GM23338 (cell line): ENCODE data around the gene NDUFA12. TPM values are rescaled to one million over a fixed set of nuclear protein-coding genes. Genes with fewer than 3 reads are reported as not detected.

Experiments used
- ATAC-seq: fragments of 200-7000 bp; cut with Tn5 transposase; 3 replicates; pipeline ENCODE4 v1.9.1; 2020
- DNase-seq: peaks from one replicate; pipeline ENCODE4 v3.0.0-alpha.2; 2015; ENCODE audit warnings: low spot score
- H2AFZ ChIP-seq: fragments of 200-600 bp; sonication (generic); 2 replicates; pipeline ENCODE4 v1.8.0; 2016; ENCODE audit warnings: antibody characterized with exemption, mild to moderate bottlenecking, moderate library complexity
- H3F3A ChIP-seq: fragments of 200-600 bp; sonication (generic); replicated peaks from 2 replicates; pipeline ENCODE4 v1.8.0; 2017; ENCODE audit warnings: antibody characterized with exemption, mixed run types, low read depth
- H3K27ac ChIP-seq: fragments of 200-600 bp; sonication (generic); 2 replicates; pipeline ENCODE4 v1.6.1; 2016; ENCODE audit warnings: low read depth
- H3K27me3 ChIP-seq: fragments of 200-600 bp; sonication (generic); 2 replicates; pipeline ENCODE4 v1.8.0; 2016; ENCODE audit warnings: mild to moderate bottlenecking, mixed run types, moderate library complexity; ENCODE audit not compliant: insufficient read depth
- H3K36me3 ChIP-seq: fragments of 200-600 bp; sonication (generic); 2 replicates; pipeline ENCODE4 v1.8.0; 2016; ENCODE audit warnings: mild to moderate bottlenecking; ENCODE audit not compliant: insufficient read depth
- H3K4me1 ChIP-seq: fragments of 200-600 bp; sonication (generic); 2 replicates; pipeline ENCODE4 v1.8.0; 2016; ENCODE audit warnings: mild to moderate bottlenecking, moderate library complexity; ENCODE audit not compliant: insufficient read depth
- H3K4me2 ChIP-seq: fragments of 200-600 bp; sonication (generic); 2 replicates; pipeline ENCODE4 v1.7.1; 2017; ENCODE audit warnings: mixed run types
- H3K4me3 ChIP-seq: fragments of 200-600 bp; sonication (generic); 2 replicates; pipeline ENCODE4 v1.6.1; 2016; ENCODE audit warnings: mixed run types
- H3K79me2 ChIP-seq: fragments of 200-600 bp; sonication (generic); replicated peaks from 2 replicates; pipeline ENCODE4 v1.8.0; 2017; ENCODE audit warnings: mild to moderate bottlenecking; ENCODE audit not compliant: insufficient read depth
- H3K9me2 ChIP-seq: fragments of 200-600 bp; sonication (generic); 2 replicates; pipeline ENCODE4 v1.8.0; 2017; ENCODE audit not compliant: insufficient read depth
- H4K20me1 ChIP-seq: fragments of 200-600 bp; sonication (generic); replicated peaks from 2 replicates; pipeline ENCODE4 v1.8.0; 2017; ENCODE audit warnings: mild to moderate bottlenecking; ENCODE audit not compliant: insufficient read depth
- H3K27ac Mint-ChIP-seq: 2 replicates; pipeline ENCODE4 v1.8.0; 2020; ENCODE audit warnings: inconsistent platforms, mild to moderate bottlenecking, moderate library complexity, mixed read lengths
- H3K27me3 Mint-ChIP-seq: 3 replicates; pipeline ENCODE4 v1.8.0; 2022; ENCODE audit warnings: low read depth, mild to moderate bottlenecking, moderate library complexity, mixed read lengths, inconsistent platforms; ENCODE audit not compliant: insufficient read depth, poor library complexity
- H3K36me3 Mint-ChIP-seq: 3 replicates; pipeline ENCODE4 v1.8.0; 2021; ENCODE audit warnings: low read depth, mild to moderate bottlenecking, inconsistent platforms, moderate library complexity, mixed read lengths
- H3K4me1 Mint-ChIP-seq: 3 replicates; pipeline ENCODE4 v1.8.0; 2020; ENCODE audit warnings: mild to moderate bottlenecking, inconsistent platforms, mixed read lengths
- H3K4me3 Mint-ChIP-seq: 3 replicates; pipeline ENCODE4 v1.8.0; 2021; ENCODE audit warnings: moderate library complexity, mild to moderate bottlenecking, inconsistent platforms, mixed read lengths
- H3K9me3 Mint-ChIP-seq: 3 replicates; pipeline ENCODE4 v1.8.0; 2020; ENCODE audit warnings: moderate library complexity, mild to moderate bottlenecking, inconsistent platforms, mixed read lengths
- CREB1 ChIP-seq: fragments of 250-450 bp; sonication (Bioruptor Pico); IDR thresholded peaks from 2 replicates; pipeline ENCODE4 v1.5.0; 2020; ENCODE audit warnings: low read depth, mild to moderate bottlenecking, moderate library complexity
- CTCF ChIP-seq, 2 experiments: fragments of 200-600 bp in 1 of 2; sonication (generic) in 1 of 2; conservative IDR thresholded peaks; 2 replicates each; pipeline versions ENCODE4 v1.5.1 to v1.6.1; 2016 to 2017; ENCODE audit warnings: antibody characterized with exemption in 2 of 2, low read depth in 2 of 2, mild to moderate bottlenecking in 2 of 2, moderate library complexity in 1 of 2
- ETS1 ChIP-seq: IDR thresholded peaks from 2 replicates; pipeline ENCODE4 v1.6.1; 2016; ENCODE audit warnings: antibody characterized with exemption
- EZH2 ChIP-seq: fragments of 200-600 bp; sonication (generic); IDR thresholded peaks from one replicate; pipeline ENCODE4 v1.8.0; 2017; ENCODE audit warnings: antibody characterized with exemption, mild to moderate bottlenecking, low read depth; ENCODE audit not compliant: unreplicated experiment
- EZH2phosphoT487 ChIP-seq: fragments of 200-600 bp; sonication (generic); IDR thresholded peaks from one replicate; pipeline ENCODE4 v1.8.1; 2018; ENCODE audit warnings: antibody characterized with exemption; ENCODE audit not compliant: unreplicated experiment
- JUNB ChIP-seq: IDR thresholded peaks from one replicate; pipeline ENCODE4 v1.6.1; 2016; ENCODE audit warnings: antibody characterized with exemption; ENCODE audit not compliant: unreplicated experiment
- NANOG ChIP-seq: IDR thresholded peaks from 2 replicates; pipeline ENCODE4 v1.6.1; 2016; ENCODE audit warnings: antibody characterized with exemption, borderline replicate concordance
- POLR2AphosphoS5 ChIP-seq: IDR thresholded peaks from 2 replicates; pipeline ENCODE4 v1.6.1; 2016; ENCODE audit warnings: antibody characterized with exemption, low read depth
- REST ChIP-seq: IDR thresholded peaks from one replicate; pipeline ENCODE4 v1.6.1; 2018; ENCODE audit warnings: antibody characterized with exemption; ENCODE audit not compliant: unreplicated experiment
- STAT1 ChIP-seq: IDR thresholded peaks from one replicate; pipeline ENCODE4 v1.6.1; 2016; ENCODE audit warnings: antibody characterized with exemption; ENCODE audit not compliant: unreplicated experiment
- ZNF114 ChIP-seq: fragments of 250-450 bp; sonication (Bioruptor Pico); IDR thresholded peaks from 2 replicates; pipeline ENCODE4 v1.5.0; 2020; ENCODE audit warnings: mild to moderate bottlenecking, moderate library complexity
- ZNF331 ChIP-seq: fragments of 250-450 bp; sonication (Bioruptor Pico); IDR thresholded peaks from 2 replicates; pipeline ENCODE4 v1.5.0; 2020; ENCODE audit warnings: low read depth, mild to moderate bottlenecking, moderate library complexity
- polyA plus RNA-seq: library from polyadenylated mRNA; unstranded; fragments of >200 nt; fragmentation: Nextera tagmentation; extraction: Ambion mirVana; gene quantifications from 2 replicates; pipeline ENCODE4 v1.2.1, GENCODE V29; 2016
- total RNA-seq: library from RNA; depleted of rRNA; stranded (reverse); fragments of >200 nt; shearing (Covaris generic); gene quantifications from 2 replicates; pipeline ENCODE4 v1.2.3, GENCODE V29; 2014
- TF ChIP-seq, protein P1 (sequence below): fragments of 250-450 bp; sonication (Bioruptor Pico); IDR thresholded peaks from 2 replicates; pipeline ENCODE4 v1.5.0; 2020; ENCODE audit warnings: mild to moderate bottlenecking, moderate library complexity

Gene NDUFA12
- total and polyA plus RNA-seq, 2 experiments from 2014 or later = 84.9 to 386 TPM

- H3K27ac Mint-ChIP-seq = no peak overlapping the region
- H2AFZ ChIP-seq = no peak overlapping the region
- no peak overlapping the region for H3K4me3 ChIP-seq
- H3F3A ChIP-seq = no peaks in the 10 kb centered on the region
- no peaks in the 10 kb centered on the region for H3K27me3 ChIP-seq
- peaks cover 14% of the 10 kb centered on the region for H3K36me3 Mint-ChIP-seq
- no peaks in the 10 kb centered on the region for H3K4me1 ChIP-seq
- ATAC-seq (no peak), DNase-seq (no peak)
- no peak overlapping the region for H3K27ac ChIP-seq
- no peaks in the 10 kb centered on the region; the same call in 1 of the 2 replicates for H4K20me1 ChIP-seq
- no peak for TF ChIP-seq POLR2AphosphoS5
- TF ChIP-seq ZNF114 (CRISPR knock-in tag) = no peak
- TF ChIP-seq CREB1 (CRISPR knock-in tag) = no peak
- TF ChIP-seq EZH2 = no peak
- TF ChIP-seq ETS1 = no peak
- no peak for TF ChIP-seq CTCF (conservative IDR thresholded peaks at IDR 0.05; ENCODE audit: low read depth in 2 of 2)
- TF ChIP-seq JUNB = no peak
- TF ChIP-seq, protein P1, sequence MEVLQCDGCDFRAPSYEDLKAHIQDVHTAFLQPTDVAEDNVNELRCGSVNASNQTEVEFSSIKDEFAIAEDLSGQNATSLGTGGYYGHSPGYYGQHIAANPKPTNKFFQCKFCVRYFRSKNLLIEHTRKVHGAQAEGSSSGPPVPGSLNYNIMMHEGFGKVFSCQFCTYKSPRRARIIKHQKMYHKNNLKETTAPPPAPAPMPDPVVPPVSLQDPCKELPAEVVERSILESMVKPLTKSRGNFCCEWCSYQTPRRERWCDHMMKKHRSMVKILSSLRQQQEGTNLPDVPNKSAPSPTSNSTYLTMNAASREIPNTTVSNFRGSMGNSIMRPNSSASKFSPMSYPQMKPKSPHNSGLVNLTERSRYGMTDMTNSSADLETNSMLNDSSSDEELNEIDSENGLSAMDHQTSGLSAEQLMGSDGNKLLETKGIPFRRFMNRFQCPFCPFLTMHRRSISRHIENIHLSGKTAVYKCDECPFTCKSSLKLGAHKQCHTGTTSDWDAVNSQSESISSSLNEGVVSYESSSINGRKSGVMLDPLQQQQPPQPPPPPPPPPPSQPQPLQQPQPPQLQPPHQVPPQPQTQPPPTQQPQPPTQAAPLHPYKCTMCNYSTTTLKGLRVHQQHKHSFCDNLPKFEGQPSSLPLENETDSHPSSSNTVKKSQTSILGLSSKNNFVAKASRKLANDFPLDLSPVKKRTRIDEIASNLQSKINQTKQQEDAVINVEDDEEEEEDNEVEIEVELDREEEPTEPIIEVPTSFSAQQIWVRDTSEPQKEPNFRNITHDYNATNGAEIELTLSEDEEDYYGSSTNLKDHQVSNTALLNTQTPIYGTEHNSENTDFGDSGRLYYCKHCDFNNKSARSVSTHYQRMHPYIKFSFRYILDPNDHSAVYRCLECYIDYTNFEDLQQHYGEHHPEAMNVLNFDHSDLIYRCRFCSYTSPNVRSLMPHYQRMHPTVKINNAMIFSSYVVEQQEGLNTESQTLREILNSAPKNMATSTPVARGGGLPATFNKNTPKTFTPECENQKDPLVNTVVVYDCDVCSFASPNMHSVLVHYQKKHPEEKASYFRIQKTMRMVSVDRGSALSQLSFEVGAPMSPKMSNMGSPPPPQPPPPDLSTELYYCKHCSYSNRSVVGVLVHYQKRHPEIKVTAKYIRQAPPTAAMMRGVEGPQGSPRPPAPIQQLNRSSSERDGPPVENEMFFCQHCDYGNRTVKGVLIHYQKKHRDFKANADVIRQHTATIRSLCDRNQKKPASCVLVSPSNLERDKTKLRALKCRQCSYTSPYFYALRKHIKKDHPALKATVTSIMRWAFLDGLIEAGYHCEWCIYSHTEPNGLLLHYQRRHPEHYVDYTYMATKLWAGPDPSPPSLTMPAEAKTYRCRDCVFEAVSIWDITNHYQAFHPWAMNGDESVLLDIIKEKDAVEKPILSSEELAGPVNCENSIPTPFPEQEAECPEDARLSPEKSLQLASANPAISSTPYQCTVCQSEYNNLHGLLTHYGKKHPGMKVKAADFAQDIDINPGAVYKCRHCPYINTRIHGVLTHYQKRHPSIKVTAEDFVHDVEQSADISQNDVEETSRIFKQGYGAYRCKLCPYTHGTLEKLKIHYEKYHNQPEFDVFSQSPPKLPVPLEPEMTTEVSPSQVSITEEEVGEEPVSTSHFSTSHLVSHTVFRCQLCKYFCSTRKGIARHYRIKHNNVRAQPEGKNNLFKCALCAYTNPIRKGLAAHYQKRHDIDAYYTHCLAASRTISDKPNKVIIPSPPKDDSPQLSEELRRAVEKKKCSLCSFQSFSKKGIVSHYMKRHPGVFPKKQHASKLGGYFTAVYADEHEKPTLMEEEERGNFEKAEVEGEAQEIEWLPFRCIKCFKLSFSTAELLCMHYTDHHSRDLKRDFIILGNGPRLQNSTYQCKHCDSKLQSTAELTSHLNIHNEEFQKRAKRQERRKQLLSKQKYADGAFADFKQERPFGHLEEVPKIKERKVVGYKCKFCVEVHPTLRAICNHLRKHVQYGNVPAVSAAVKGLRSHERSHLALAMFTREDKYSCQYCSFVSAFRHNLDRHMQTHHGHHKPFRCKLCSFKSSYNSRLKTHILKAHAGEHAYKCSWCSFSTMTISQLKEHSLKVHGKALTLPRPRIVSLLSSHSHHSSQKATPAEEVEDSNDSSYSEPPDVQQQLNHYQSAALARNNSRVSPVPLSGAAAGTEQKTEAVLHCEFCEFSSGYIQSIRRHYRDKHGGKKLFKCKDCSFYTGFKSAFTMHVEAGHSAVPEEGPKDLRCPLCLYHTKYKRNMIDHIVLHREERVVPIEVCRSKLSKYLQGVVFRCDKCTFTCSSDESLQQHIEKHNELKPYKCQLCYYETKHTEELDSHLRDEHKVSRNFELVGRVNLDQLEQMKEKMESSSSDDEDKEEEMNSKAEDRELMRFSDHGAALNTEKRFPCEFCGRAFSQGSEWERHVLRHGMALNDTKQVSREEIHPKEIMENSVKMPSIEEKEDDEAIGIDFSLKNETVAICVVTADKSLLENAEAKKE = no peak
- no peak for TF ChIP-seq ZNF331
- TF ChIP-seq NANOG = no peak
- TF ChIP-seq EZH2phosphoT487 = no peak
- TF ChIP-seq STAT1 = no peak
- no peak for TF ChIP-seq REST
- H3K79me2 ChIP-seq = no peaks in the 10 kb centered on the region
- no peaks in the 10 kb centered on the region for H3K9me2 ChIP-seq
- H3K9me3 Mint-ChIP-seq = no peaks in the 10 kb centered on the region
- H3K4me2 ChIP-seq = no peak overlapping the region
- H3K4me1 Mint-ChIP-seq = no peaks in the 10 kb centered on the region
- no peaks in the 10 kb centered on the region for H3K27me3 Mint-ChIP-seq
- peaks cover 15% of the 10 kb centered on the region; the same call in 1 of the 2 replicates for H3K36me3 ChIP-seq
- H3K4me3 Mint-ChIP-seq = no peak overlapping the region
These were observed 31.3 kb upstream of the NDUFA12 start for GRCh38 chr12:95034750-95035149.
